GM12875 (cell line): ENCODE data around the gene PTPRD.

ENCODE experiments used
- H3K4me3 ChIP-seq: one replicate; pipeline ENCODE4 v1.5.1; 2011; ENCODE audit warnings: low read depth, low read length, control low read depth
- TF ChIP-seq, protein P1 (sequence below): IDR thresholded peaks from 2 replicates; pipeline ENCODE4 v1.5.1; 2011; ENCODE audit warnings: low read depth, mild to moderate bottlenecking, control low read depth, inconsistent platforms, low read length, moderate library complexity, borderline replicate concordance; ENCODE audit not compliant: insufficient read depth

The PTPRD gene

DNA sequence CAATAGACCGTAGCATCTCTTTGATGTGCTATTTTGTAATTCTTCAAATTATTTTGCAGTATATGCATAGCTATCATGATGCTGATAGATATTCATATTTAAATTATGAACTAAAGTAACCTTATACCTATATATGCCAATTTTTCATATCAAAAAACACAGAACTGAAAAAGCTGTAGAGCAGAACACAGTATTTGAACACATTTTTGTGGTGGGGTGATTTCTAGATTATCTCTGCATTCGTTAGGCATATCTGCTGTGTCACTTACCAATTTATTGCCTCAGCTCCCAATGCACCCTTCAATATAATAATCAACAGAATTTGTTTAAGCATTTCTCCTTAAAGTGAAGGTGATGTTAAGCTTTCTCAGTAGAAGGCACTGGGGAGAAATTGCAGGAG, 998.2 kb downstream of the PTPRD start:
- TF ChIP-seq, protein P1, sequence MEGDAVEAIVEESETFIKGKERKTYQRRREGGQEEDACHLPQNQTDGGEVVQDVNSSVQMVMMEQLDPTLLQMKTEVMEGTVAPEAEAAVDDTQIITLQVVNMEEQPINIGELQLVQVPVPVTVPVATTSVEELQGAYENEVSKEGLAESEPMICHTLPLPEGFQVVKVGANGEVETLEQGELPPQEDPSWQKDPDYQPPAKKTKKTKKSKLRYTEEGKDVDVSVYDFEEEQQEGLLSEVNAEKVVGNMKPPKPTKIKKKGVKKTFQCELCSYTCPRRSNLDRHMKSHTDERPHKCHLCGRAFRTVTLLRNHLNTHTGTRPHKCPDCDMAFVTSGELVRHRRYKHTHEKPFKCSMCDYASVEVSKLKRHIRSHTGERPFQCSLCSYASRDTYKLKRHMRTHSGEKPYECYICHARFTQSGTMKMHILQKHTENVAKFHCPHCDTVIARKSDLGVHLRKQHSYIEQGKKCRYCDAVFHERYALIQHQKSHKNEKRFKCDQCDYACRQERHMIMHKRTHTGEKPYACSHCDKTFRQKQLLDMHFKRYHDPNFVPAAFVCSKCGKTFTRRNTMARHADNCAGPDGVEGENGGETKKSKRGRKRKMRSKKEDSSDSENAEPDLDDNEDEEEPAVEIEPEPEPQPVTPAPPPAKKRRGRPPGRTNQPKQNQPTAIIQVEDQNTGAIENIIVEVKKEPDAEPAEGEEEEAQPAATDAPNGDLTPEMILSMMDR, result no peak

DNA sequence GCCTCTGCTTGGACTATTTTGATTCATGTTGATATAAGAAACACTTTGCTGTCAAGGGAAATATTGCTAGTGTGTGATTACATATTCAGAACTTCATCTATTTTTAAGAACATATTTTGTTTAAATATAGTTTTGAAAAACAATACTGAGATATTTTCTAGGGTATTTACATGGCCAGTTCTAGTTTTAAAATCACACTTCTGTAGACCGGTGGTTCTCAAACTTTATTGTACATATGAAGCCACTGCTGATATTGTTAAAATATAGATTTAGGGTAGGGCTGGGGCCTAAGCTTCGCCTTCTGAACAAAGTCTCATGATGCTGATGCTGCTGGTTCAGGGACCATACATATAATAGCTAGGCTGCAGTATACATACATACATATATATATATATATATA, 1000.0 kb downstream of the PTPRD start:
- no peak overlapping the region for H3K4me3 ChIP-seq
- TF ChIP-seq, protein P1, result no peak

More for the DNA sequence above, 998.2 kb downstream of the PTPRD start:
- no peak overlapping the region for H3K4me3 ChIP-seq

DNA sequence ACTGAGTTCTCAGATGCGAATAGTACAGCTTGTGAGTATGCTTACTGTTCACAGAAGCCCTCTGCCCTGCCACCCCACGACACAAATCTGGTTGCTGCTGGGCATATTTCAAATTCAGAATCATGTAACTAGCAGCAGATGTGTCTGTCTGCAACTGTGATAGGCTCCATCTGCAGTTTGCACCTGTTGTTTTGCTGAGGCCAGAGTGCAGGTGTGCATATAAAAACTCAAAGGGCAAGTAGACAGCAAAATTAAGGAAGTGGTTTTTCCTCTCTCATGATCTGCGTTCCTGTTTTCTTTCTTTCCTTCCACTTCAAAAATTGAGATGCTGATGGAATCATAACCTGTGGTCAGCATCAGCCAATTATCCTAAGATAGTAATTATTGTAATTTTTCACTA, 1000.5 kb downstream of the PTPRD start:
- TF ChIP-seq, protein P1, result no peak
- no peak overlapping the region for H3K4me3 ChIP-seq

DNA sequence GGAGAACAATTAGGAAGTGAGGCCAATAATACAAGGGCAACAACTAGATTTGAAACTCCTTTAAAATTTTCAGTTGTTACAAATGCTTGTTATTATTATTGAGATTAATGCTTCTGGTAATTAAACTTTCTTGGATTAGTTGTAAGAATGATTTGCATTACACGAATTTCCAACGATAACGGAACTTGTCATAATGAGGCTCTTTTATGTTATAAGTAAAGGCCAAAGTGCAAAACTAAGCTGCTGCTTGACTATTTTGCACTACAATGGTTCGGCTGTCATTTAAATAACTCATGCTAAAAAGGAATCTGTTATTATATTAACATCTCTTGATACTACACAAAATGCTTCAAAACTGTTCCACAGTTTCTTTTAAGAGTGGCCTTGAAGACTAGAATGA, 1007.1 kb downstream of the PTPRD start:
- no peak overlapping the region for H3K4me3 ChIP-seq
- TF ChIP-seq, protein P1, result no peak

DNA sequence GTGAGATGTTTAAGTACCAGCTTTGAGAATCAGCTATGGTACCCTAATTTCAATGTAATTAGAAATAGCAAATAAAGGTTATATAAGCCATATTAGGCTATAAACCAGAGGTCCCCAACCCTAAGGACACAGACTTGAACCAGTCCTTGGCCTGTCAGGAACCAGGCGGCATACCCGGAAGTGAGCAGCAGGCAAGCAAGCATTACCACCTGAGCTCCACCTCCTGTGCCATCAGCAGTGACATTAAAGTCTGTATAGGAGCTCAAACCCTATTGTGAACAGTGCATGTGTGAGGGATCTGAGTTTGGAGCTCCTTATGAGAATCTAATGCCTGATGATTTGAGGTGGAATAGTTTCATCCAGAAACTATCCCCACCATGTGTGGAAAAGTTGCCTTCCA, 1009.5 kb downstream of the PTPRD start:
- TF ChIP-seq, protein P1, result no peak
- H3K4me3 ChIP-seq, result no peak overlapping the region

DNA sequence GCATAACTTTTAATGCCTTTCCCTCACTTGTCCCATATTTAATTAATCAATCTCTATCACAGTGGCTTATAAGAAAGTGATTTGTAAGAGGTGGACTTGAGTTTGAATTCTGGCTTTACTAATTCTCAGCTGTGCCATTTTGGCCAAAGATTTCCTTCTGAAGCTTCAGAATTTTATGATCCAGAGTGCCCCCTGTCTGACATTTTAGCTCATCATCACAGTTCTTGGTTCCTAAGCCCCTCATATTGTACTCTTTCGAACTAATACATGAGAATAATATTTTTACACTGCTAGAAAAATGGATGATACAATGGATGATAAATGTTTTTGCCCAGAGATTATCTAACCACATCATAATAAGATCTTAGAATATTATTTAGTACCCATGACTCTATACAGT, 1014.1 kb downstream of the PTPRD start:
- TF ChIP-seq, protein P1, result no peak
- H3K4me3 ChIP-seq, result no peak overlapping the region

DNA sequence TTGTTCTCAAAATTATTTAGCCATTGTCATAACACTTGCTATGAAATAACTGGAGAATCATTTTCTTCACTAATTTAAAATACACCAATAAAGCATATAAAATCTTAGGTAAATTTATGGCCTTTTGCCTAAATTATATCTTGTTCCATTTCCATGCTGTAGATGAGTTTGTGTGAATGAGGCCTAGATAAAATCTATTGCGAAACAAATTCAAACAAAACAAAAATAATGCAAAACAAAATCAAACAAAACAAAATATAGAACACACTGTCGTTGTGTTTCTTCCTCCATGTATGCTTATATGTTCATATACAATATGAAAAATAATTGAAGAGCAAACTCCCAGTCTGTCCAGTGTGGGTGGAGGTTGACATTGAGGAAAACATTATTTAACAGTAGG, 1020.7 kb downstream of the PTPRD start:
- TF ChIP-seq, protein P1, result no peak
- H3K4me3 ChIP-seq, result no peak overlapping the region
